ENCODE measurements around the gene PTPRD. TPM values are rescaled to one million over a fixed set of nuclear protein-coding genes. Genes with fewer than 3 reads are reported as not detected.
A peak's percentile ranks its signal among the peaks of the same experiment; 100 is the strongest.

PTPRD gene
- total RNA-seq, 1 experiment from 2014 or later, result 32.5 TPM

- no peak for TF ChIP-seq CTCF (conservative IDR thresholded peaks at IDR 0.05)
- Histone ChIP-seq H3K9me3 (ENCODE audit: control insufficient read depth, low read depth, low read length) (no peaks in the 10 kb centered on the region), H2BK15ac (ENCODE audit: low read depth, low read length) (no peak overlapping the region), H4K20me1 (ENCODE audit: control insufficient read depth, insufficient read depth, insufficient read length) (no peaks in the 10 kb centered on the region), H2BK12ac (ENCODE audit: insufficient read length, low read depth, low read length) (no peak overlapping the region), H3K4me1 (ENCODE audit: insufficient read depth, low read length) (no peaks in the 10 kb centered on the region; the same call in 1 of the 2 replicates), H4K5ac (ENCODE audit: insufficient read length, low read depth, low read length) (no peak overlapping the region), H3K56ac (ENCODE audit: insufficient read length, low read depth, low read length) (no peak overlapping the region), H3T11ph (ENCODE audit: low read length) (no peak overlapping the region), H2BK20ac (ENCODE audit: low read depth, low read length, poor library complexity, severe bottlenecking) (no peak overlapping the region), H3K27ac (ENCODE audit: insufficient read length, low read depth, low read length) (no peak overlapping the region), H3K14ac (ENCODE audit: insufficient read depth, low read length) (no peak overlapping the region), H2BK5ac (ENCODE audit: insufficient read length, low read length) (no peak overlapping the region), H3K23ac (ENCODE audit: insufficient read length, low read depth, low read length) (no peak overlapping the region), H3K79me2 (ENCODE audit: insufficient read depth, low read length) (no peaks in the 10 kb centered on the region), H3K18ac (ENCODE audit: insufficient read length, low read depth, low read length) (no peak overlapping the region), H2AFZ (ENCODE audit: low read length) (no peak overlapping the region), H3K27me3 (ENCODE audit: insufficient read depth, low read length) (no peaks in the 10 kb centered on the region), H3K4ac (ENCODE audit: low read depth, low read length) (no peak overlapping the region), H4K8ac (replicated peaks; ENCODE audit: insufficient read length, low read depth, low read length) (no peak overlapping the region), H3K79me1 (ENCODE audit: insufficient read depth, low read depth, low read length, poor library complexity, severe bottlenecking) (no peaks in the 10 kb centered on the region), H3K9ac (ENCODE audit: extremely low read depth, insufficient read length, low read length) (no peak overlapping the region), H3K4me2 (ENCODE audit: insufficient read depth, insufficient read length, low read length) (no peak overlapping the region), H2AK5ac (ENCODE audit: insufficient read length, low read length) (no peak overlapping the region), H3K23me2 (ENCODE audit: insufficient read length, low read depth, low read length, poor library complexity, severe bottlenecking) (no peaks in the 10 kb centered on the region), H4K91ac (ENCODE audit: insufficient read length, low read depth, low read length) (no peak overlapping the region), H2BK120ac (ENCODE audit: low read depth, low read length, poor library complexity, severe bottlenecking) (no peak overlapping the region)
- Mint-ChIP-seq H3K27me3 (ENCODE audit: low read depth) (no peaks in the 10 kb centered on the region), H3K4me1 (peaks cover 17 to 25% of the 10 kb centered on the region in 2 experiments), H3K9me3 (no peaks in the 10 kb centered on the region), H3K27ac (0 out of 7 replicates have a peak overlapping the region, but pooled peaks of 1 of the 3 experiments have one; percentile 7), H3K36me3 (ENCODE audit: insufficient read depth in 1 of 3, low read depth in 3 of 3) (no peaks in the 10 kb centered on the region; a peak in 1 of 7 replicates), H3K4me3 (no peak overlapping the region)
- no CpG with 5 or more reads among the region's 2 CpGs for WGBS (ENCODE audit: extremely low coverage, insufficient read length, low lambda C conversion rate)
- no peak for DNase-seq
These were observed 2192.4 kb downstream of the PTPRD start for GRCh38 chr9:8420416-8420815.

Data from H9 (cell line).